Activated CD4-positive, alpha-beta T cell treated with anti-CD3 and anti-CD28 coated beads, Interleukin-2, Interleukin-4, amounts not matched to agents 100 ng/mL and 50 ng/mL, durations not matched to agents 16 hours and 8 hours (primary cell): ENCODE data around the gene PCSK1N.
A peak's percentile ranks its signal among the peaks of the same experiment; 100 is the strongest.
"Not testable (repeated sequence)": the region's sequence is repeated elsewhere in the genome, so short reads cannot be mapped to it uniquely, and the experiment has no call there.

Experiments
- DNase-seq: peaks from one replicate; pipeline ENCODE4 v3.0.0-alpha.2; 2020; ENCODE audit warnings: low spot score

PCSK1N gene

GRCh38 chrX:48835524-48836329, at the start of gene PCSK1N:
PCSK1N (minus strand) TSS chrX:48835610; CDS start chrX:48835532, 78 bp downstream.
- DNase-seq = peak; percentile 6

GRCh38 chrX:48883729-48884128, 48.3 kb upstream of the PCSK1N start:
- DNase-seq = no peak

GRCh38 chrX:48876944-48877343, 41.5 kb upstream of the PCSK1N start:
- not testable (repeated sequence) for DNase-seq

- DNase-seq = not testable (repeated sequence)
These were observed 36.6 kb upstream of the PCSK1N start for GRCh38 chrX:48872017-48872416.

DNA sequence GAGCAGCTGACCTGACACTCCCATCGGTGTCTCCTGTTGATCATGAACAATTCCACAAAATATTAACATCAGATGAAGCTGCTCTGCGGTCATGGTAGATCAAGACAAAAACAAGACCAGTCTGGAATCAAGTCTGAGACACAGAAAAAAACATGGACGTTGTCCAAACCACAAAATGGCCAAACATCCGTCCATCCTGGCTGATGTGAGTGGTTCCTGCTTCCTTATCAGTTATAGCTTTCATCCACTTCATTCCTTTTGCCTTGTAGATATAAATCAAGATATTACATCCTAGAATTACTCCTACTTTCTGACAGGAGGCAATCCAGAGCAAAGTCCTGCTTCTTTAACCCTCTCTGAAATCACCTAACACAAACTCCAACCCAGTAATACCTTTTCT, 28.8 kb upstream of the PCSK1N start:
- DNase-seq = no peak

- no peak for DNase-seq
These were observed 19.5 kb upstream of the PCSK1N start for GRCh38 chrX:48854898-48855297.

- not testable (repeated sequence) for DNase-seq
These were observed 18.9 kb upstream of the PCSK1N start for GRCh38 chrX:48854121-48854804.

GRCh38 chrX:48853494-48853893, 18.1 kb upstream of the PCSK1N start:
- DNase-seq = not testable (repeated sequence)

- DNase-seq = no peak
These were observed 17.4 kb upstream of the PCSK1N start for GRCh38 chrX:48852857-48853256.

- DNase-seq = no peak
These were observed 13.4 kb upstream of the PCSK1N start for GRCh38 chrX:48848847-48849246.

- no peak for DNase-seq
These were observed 4.3 kb upstream of the PCSK1N start for GRCh38 chrX:48839686-48840085.

DNA sequence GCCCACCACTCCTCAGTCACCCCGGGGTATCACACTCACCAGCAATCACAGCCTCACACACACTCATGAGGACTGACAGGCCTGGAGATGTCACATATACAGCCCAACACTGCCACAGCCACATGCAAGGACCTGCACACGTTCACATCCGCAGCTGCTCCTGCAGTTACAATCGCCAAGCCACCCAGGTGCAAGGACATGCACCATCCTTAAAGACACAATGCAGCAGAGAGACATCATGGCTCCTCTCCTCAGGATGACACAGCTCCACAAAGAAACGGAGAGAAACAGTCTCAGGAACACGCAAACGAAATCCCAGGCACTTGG, 1.1 kb downstream of the PCSK1N start:
- DNase-seq = no peak

DNA sequence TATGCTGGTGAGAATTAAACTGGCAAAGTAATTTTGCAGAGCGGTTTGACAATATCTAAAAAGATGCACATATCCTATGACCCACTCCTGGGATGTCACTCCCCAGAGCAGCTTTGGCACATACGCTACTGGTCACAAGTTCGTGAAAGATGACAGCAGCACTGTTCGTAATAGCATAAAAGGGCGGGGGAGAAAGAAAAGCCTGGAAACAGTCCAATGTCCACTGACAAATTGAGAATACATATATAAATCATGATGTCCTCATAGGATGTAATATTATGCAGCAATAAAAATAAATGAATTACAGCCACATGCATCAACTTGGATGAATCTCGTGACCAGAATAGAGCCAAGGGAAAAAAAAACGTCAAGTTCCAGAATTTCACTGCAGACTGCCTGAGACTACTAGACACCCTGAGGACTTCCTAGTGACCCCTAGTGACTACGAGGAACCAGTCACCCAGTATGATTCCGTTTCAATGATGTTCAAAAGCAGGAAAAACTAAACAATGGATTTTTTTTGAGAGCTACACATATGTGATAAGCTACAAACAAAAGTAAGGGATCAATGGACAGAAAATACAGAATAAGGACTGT, 1.8 kb downstream of the PCSK1N start:
- no peak for DNase-seq

DNA sequence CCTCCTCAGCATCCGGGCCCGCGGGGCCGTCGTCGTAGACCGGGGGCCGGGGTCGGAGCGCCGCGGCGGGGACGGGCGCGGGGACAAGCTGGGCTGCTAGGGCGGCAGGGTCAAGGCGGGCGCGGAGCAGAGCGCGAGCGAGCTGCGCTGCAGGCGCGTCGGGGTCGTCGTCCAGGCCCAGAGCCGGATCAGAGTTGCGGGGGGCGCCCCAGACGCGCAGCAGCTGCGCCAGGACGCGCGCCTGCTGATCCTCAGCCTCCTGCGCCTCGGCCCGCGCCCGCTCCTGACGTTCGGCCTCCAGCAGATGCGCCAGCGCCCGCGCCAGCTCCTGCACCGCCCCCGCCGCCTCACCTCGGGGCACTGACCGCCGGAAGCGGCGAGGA, 3.5 kb downstream of the PCSK1N start:
- no peak for DNase-seq

DNA sequence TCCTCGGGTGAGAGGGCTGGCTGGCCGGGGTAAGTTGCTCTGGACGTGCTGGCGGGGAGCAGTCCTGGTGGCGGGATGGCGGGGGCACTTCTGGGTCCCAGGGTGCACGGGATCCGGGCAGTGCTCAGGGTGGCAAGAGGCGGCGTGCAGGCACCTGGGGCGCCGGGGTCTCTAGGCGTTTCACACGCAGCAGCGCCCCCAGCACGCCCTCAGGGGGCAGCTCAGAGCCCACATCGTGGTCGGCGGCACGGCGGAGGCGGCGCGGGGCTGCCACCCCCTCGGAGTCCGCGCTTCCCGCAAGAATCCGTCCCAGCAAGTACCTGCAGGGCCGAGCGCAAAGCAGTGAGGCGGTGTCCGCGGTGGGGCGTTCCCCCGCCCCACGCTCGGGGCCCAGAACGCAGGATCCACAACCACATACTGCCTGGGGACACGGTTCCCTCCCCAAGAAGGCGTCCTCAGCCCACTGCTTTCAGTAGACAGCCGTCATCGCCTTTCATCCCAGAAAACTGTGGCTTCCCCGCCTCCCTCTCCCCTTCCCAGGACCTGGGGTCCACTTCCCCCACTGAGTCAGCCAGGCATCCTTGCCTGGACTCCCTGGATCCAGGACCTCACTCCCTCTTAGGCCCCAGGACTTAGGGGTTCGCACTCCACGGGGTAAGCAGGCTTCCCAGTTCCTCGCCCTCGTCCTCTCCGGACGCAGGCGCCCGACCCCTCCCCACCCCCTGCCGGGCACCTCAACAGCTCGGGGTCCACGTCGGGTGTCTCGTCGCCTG, 4.1 kb downstream of the PCSK1N start:
- no peak for DNase-seq

GRCh38 chrX:48829016-48829735, 6.2 kb downstream of the PCSK1N start:
- DNase-seq = no peak

DNA sequence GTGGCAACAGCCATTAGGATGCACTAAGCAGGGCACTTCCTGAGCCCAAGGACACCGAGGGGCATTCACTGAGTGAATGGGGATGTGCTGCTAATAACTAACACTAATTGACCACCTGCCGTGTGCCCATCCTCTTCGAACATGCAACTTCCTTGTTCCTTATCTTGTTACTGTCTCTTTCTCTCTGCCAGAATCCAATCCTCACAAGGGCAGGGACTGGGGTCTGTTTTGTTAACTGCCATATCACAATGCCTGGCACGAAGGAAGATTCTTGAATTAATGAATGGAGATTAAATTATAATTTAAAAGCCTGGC, 7.8 kb downstream of the PCSK1N start:
- DNase-seq = no peak

GRCh38 chrX:48826876-48827653, 8.3 kb downstream of the PCSK1N start:
- DNase-seq = no peak

DNA sequence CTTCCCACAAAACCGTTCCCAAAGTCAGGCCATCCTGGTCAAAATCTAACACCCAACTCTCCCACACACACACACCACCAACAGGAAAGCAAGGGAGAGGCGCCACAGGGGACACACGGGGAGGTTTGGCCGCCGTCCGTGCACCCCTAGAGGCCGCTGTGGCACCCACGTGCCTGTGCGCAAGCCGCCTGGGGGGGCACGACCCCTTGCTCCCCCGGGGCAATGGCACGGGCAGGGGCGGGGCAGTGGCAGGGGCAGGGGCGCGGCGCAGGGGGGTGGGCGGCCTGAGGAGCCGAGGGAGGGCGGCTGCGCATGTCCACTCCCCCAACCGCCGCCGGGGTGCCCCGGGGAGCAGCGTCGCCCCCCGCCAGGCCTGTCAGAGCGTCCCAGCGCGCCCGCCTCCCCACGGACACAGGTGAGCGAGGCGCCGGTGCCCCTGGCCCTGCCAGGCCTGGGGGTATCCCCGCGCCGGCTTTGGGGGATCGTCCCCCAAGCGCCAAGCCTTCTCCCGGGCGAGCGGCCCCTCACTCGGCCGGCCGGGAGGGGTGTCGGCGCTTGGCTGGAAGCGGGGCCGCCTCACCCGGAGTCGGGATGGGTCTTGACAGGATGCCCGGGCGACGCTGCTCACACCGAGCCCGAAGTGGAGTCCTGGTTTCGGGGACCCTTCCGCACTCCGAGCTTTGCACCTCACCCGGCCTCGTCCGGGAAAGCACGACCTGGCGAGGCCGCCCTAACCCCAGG, 9.1 kb downstream of the PCSK1N start, which contains the start of gene ERAS:
ERAS (plus strand) TSS at position 379 of the 741 bp plus-strand sequence. CDS start 2,611 bp downstream, outside the sequence.
- no peak for DNase-seq

- no peak for DNase-seq
These were observed 11.3 kb downstream of the PCSK1N start for GRCh38 chrX:48824066-48824465.
